DND-41 (cell line): ENCODE measurements around the gene COL2A1.

Source experiments
- ATAC-seq: fragments of 200-7000 bp; cut with Tn5 transposase; 3 replicates; pipeline ENCODE4 v1.9.1; 2021; ENCODE audit warnings: low read depth; ENCODE audit not compliant: insufficient read depth
- DNase-seq: peaks from one replicate; pipeline ENCODE4 v3.0.0-alpha.2; 2020
- H2AFZ ChIP-seq: 2 replicates; pipeline ENCODE4 v1.6.0; 2012; ENCODE audit warnings: low read depth, low read length
- H3K27ac ChIP-seq: 2 replicates; pipeline ENCODE4 v1.5.1; 2012; ENCODE audit warnings: low read length, inconsistent platforms
- H3K27me3 ChIP-seq: fragments of 200-600 bp; sonication (generic); 2 replicates; pipeline ENCODE4 v1.6.0; 2012; ENCODE audit warnings: low read length, mild to moderate bottlenecking, inconsistent platforms; ENCODE audit not compliant: insufficient read depth, poor library complexity
- H3K36me3 ChIP-seq: 2 replicates; pipeline ENCODE4 v1.5.1; 2012; ENCODE audit warnings: low read length, inconsistent platforms; ENCODE audit not compliant: insufficient read depth
- H3K4me1 ChIP-seq: 2 replicates; pipeline ENCODE4 v1.5.1; 2012; ENCODE audit warnings: mild to moderate bottlenecking, low read length; ENCODE audit not compliant: insufficient read depth
- H3K4me2 ChIP-seq: 2 replicates; pipeline ENCODE4 v1.6.0; 2012; ENCODE audit warnings: mild to moderate bottlenecking, moderate library complexity, low read length, inconsistent platforms; ENCODE audit not compliant: insufficient read depth
- H3K4me3 ChIP-seq, 2 experiments: fragments of 200-600 bp in 1 of 2; shearing (Covaris generic) in 1 of 2; 2 replicates each; pipeline ENCODE4 v1.5.1; 2012 to 2016; ENCODE audit warnings: inconsistent platforms in 2 of 2, low read length in 2 of 2, mild to moderate bottlenecking in 2 of 2, low read depth in 1 of 2, moderate library complexity in 1 of 2
- H3K79me2 ChIP-seq: 2 replicates; pipeline ENCODE4 v1.6.0; 2012; ENCODE audit warnings: low read length, inconsistent platforms; ENCODE audit not compliant: insufficient read depth
- H3K9ac ChIP-seq: 2 replicates; pipeline ENCODE4 v1.6.0; 2012; ENCODE audit warnings: low read depth, mild to moderate bottlenecking, inconsistent platforms, low read length, moderate library complexity
- H3K9me3 ChIP-seq: 2 replicates; pipeline ENCODE4 v1.5.1; 2012; ENCODE audit warnings: low read length, moderate library complexity, mild to moderate bottlenecking, inconsistent platforms; ENCODE audit not compliant: insufficient read depth, severe bottlenecking
- H4K20me1 ChIP-seq: 2 replicates; pipeline ENCODE4 v1.6.0; 2012; ENCODE audit warnings: low read length; ENCODE audit not compliant: insufficient read depth
- EZH2 ChIP-seq: IDR thresholded peaks from 3 replicates; pipeline ENCODE4 v1.6.1; 2012; ENCODE audit warnings: borderline replicate concordance, low read depth, mild to moderate bottlenecking, moderate library complexity, low read length, inconsistent platforms; ENCODE audit not compliant: severe bottlenecking
- TF ChIP-seq, protein P1 (sequence below): IDR thresholded peaks from 2 replicates; pipeline ENCODE4 v1.5.1; 2012; ENCODE audit warnings: borderline replicate concordance, low read length, moderate library complexity, mild to moderate bottlenecking; ENCODE audit not compliant: poor library complexity, severe bottlenecking; ENCODE audit errors: extremely low read depth

Gene COL2A1

DNA sequence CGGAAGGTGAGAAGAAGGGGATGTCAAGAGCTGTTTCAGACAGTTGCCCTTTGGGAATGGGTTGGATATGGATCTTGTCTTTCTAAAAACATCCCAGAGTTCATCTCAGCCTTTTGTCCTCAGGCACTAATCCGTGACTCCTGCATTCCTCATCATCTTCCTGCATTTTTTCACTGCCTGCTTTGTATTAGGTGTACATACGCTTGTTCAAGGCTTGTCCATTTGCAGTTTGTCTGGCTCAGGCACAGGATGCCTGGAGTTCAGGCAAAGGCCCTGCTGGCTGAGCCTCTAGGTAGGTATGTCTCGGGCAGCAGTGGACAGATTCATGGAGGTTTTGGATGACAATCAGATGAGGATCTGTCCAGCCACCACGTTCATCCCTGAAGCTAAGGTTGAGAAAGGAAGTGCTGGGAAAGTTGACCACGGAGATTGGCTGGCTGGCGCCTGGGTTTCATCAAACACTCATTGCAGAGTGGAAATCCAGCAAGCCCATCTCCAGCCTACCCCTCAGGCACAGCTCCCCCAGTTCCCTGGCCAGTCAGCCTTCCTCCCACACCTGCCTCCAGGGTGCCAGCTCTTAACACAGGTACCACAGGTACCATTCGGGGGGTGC is 53.3 kb downstream of the COL2A1 start:
- ATAC-seq (no peak), DNase-seq (no peak)
- Histone ChIP-seq H3K9ac (no peak overlapping the region), H3K9me3 (no peaks in the 10 kb centered on the region), H3K36me3 (no peaks in the 10 kb centered on the region), H3K79me2 (no peaks in the 10 kb centered on the region), H3K4me3 (no peak overlapping the region), H3K27ac (no peak overlapping the region), H3K4me2 (no peak overlapping the region), H2AFZ (no peak overlapping the region), H4K20me1 (no peaks in the 10 kb centered on the region), H3K27me3 (no peaks in the 10 kb centered on the region), H3K4me1 (no peaks in the 10 kb centered on the region; the same call in 1 of the 2 replicates)
- TF ChIP-seq, protein P1, sequence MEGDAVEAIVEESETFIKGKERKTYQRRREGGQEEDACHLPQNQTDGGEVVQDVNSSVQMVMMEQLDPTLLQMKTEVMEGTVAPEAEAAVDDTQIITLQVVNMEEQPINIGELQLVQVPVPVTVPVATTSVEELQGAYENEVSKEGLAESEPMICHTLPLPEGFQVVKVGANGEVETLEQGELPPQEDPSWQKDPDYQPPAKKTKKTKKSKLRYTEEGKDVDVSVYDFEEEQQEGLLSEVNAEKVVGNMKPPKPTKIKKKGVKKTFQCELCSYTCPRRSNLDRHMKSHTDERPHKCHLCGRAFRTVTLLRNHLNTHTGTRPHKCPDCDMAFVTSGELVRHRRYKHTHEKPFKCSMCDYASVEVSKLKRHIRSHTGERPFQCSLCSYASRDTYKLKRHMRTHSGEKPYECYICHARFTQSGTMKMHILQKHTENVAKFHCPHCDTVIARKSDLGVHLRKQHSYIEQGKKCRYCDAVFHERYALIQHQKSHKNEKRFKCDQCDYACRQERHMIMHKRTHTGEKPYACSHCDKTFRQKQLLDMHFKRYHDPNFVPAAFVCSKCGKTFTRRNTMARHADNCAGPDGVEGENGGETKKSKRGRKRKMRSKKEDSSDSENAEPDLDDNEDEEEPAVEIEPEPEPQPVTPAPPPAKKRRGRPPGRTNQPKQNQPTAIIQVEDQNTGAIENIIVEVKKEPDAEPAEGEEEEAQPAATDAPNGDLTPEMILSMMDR = no peak
- no peak for TF ChIP-seq EZH2

DNA sequence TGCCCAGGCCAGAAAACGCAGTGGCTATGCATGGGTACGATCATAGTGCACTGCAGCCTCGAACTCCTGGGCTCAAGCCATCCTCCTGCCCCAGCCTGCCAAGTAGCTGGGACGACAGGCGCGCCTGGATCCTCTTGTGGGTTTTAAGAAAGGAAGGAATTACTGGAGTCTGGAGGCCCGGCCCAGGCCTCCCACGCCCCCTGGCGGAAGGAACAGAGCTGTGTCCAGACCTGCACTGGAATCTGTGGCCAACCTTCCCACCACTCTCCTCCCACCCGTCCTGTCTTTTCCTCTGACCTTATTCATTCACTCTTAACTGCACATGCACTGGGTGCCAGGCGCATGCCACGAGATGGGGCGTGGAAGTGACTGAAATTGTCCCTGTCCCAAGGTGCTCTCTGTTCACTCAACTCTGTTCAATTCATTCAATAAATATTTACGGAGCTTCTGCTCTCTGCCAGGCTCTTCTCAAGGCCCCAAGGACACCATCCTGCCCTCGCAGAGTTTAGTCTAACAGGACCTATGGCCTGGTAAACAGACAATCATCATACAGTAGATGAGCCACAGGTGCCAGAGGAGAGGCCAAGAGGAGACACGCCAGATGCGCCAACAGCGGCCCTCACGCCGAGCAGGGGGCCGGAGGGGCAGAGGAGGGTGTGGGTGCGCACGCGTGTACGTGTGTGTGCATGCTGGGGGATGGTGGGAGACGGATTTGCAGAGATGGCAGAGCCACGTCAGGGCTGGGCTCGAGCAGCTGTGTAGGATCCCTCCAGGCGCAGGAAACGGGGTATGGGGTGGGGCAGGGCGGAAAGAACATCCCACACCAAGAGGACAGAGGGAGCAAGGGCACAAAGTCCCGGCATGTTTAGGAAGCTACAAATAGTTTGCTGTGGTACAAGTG is 54.6 kb downstream of the COL2A1 start:
- no peak for TF ChIP-seq EZH2
- TF ChIP-seq, protein P1 = peak; percentile 73
- Histone ChIP-seq H3K4me1 (no peaks in the 10 kb centered on the region; the same call in 1 of the 2 replicates), H3K4me2 (no peak overlapping the region), H3K9me3 (no peaks in the 10 kb centered on the region), H3K36me3 (no peaks in the 10 kb centered on the region), H3K9ac (no peak overlapping the region), H3K79me2 (no peaks in the 10 kb centered on the region), H3K27ac (no peak overlapping the region), H4K20me1 (no peaks in the 10 kb centered on the region), H3K27me3 (no peaks in the 10 kb centered on the region), H2AFZ (peak overlapping the region; percentile 36; the same call in 1 of the 2 replicates), H3K4me3 (no peak overlapping the region)
- DNase-seq = peak; percentile 49
- ATAC-seq = peak; percentile 82

DNA sequence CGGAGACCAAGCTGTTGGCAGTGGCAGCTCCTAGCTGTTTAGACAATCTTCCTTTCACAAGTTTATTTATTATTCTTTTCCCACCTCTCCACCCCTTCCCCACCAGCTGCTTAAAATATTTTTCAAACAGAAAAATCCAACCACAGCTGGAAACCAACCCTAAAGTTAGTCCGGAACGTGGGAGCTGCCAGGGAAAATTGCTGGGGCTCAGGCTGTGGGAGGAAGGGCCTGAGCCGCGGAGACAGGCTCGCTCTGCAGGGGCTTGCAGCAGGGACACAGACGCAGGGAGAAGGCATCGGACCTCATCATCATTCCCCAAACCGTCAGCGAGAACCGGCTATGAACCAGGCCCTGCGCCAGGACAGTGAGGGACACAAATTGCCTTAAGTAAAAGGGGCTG is 56.9 kb downstream of the COL2A1 start:
- DNase-seq = no peak
- Histone ChIP-seq H3K36me3 (no peaks in the 10 kb centered on the region), H3K27me3 (no peaks in the 10 kb centered on the region), H3K4me2 (no peak overlapping the region), H4K20me1 (no peaks in the 10 kb centered on the region; the same call in 1 of the 2 replicates), H3K27ac (no peak overlapping the region), H3K79me2 (no peaks in the 10 kb centered on the region), H2AFZ (no peak overlapping the region), H3K4me3 (no peak overlapping the region), H3K9ac (no peak overlapping the region), H3K4me1 (no peaks in the 10 kb centered on the region), H3K9me3 (no peaks in the 10 kb centered on the region)
- ATAC-seq = no peak
- TF ChIP-seq EZH2 = no peak
- TF ChIP-seq, protein P1 = no peak
